Trophoblast cell (in vitro differentiated cells and primary cell): ENCODE data around the gene RNU1-1.
"Not testable (repeated sequence)": the region's sequence is repeated elsewhere in the genome, so short reads cannot be mapped to it uniquely, and the experiment has no call there.

ENCODE experiments used
- DNase-seq, 2 donors: peaks; one replicate each; pipeline ENCODE4 v3.0.0-alpha.2; 2016
- H2AFZ ChIP-seq: 2 replicates; pipeline ENCODE4 v1.6.1; 2013; ENCODE audit warnings: low read length, moderate library complexity, mild to moderate bottlenecking; ENCODE audit not compliant: insufficient read depth, poor library complexity
- H2AK5ac ChIP-seq: 2 replicates; pipeline ENCODE4 v1.6.1; 2013; ENCODE audit warnings: mild to moderate bottlenecking, low read length
- H2BK120ac ChIP-seq: 2 replicates; pipeline ENCODE4 v1.6.1; 2013; ENCODE audit warnings: low read length, mild to moderate bottlenecking, moderate library complexity; ENCODE audit not compliant: insufficient read depth, poor library complexity
- H2BK12ac ChIP-seq: 2 replicates; pipeline ENCODE4 v1.6.1; 2013; ENCODE audit warnings: mild to moderate bottlenecking, low read length, moderate library complexity
- H2BK5ac ChIP-seq: 2 replicates; pipeline ENCODE4 v1.6.1; 2013; ENCODE audit warnings: low read length, low read depth, moderate library complexity, mild to moderate bottlenecking; ENCODE audit not compliant: poor library complexity
- H3K14ac ChIP-seq: 2 replicates; pipeline ENCODE4 v1.6.1; 2013; ENCODE audit warnings: mild to moderate bottlenecking, low read length
- H3K18ac ChIP-seq: 2 replicates; pipeline ENCODE4 v1.6.1; 2013; ENCODE audit warnings: mild to moderate bottlenecking, low read length
- H3K23ac ChIP-seq: 2 replicates; pipeline ENCODE4 v1.6.1; 2013; ENCODE audit warnings: low read length
- H3K27ac ChIP-seq: 2 replicates; pipeline ENCODE4 v1.5.1; 2013; ENCODE audit warnings: low read depth, mild to moderate bottlenecking, inconsistent platforms, low read length, moderate library complexity
- H3K27me3 ChIP-seq: 2 replicates; pipeline ENCODE4 v1.6.1; 2013; ENCODE audit warnings: inconsistent platforms, mild to moderate bottlenecking, low read length, moderate library complexity; ENCODE audit not compliant: insufficient read depth
- H3K36me3 ChIP-seq, 2 experiments: 1 replicate in 1 of 2; 2 replicates in 1 of 2; pipeline ENCODE4 v1.6.1; 2013; ENCODE audit warnings: low read length in 2 of 2, mild to moderate bottlenecking in 2 of 2, moderate library complexity in 1 of 2; ENCODE audit not compliant: insufficient read depth in 2 of 2, control insufficient read depth in 1 of 2
- H3K4ac ChIP-seq: 2 replicates; pipeline ENCODE4 v1.6.1; 2013; ENCODE audit warnings: low read depth, mild to moderate bottlenecking, low read length, moderate library complexity
- H3K4me1 ChIP-seq, 2 experiments: 1 replicate in 1 of 2; 2 replicates in 1 of 2; pipeline ENCODE4 v1.6.1; 2013; ENCODE audit warnings: low read length in 2 of 2, mild to moderate bottlenecking in 2 of 2, moderate library complexity in 1 of 2; ENCODE audit not compliant: insufficient read depth in 2 of 2, control insufficient read depth in 1 of 2
- H3K4me2 ChIP-seq: 2 replicates; pipeline ENCODE4 v1.6.1; 2013; ENCODE audit warnings: inconsistent platforms, mild to moderate bottlenecking, low read length, moderate library complexity
- H3K4me3 ChIP-seq: 2 replicates; pipeline ENCODE4 v1.5.1; 2013; ENCODE audit warnings: mild to moderate bottlenecking, low read depth, low read length, inconsistent platforms
- H3K79me1 ChIP-seq: one replicate; pipeline ENCODE4 v1.6.1; 2013; ENCODE audit warnings: low read length
- H3K79me2 ChIP-seq: 2 replicates; pipeline ENCODE4 v1.6.1; 2013; ENCODE audit warnings: low read length, mild to moderate bottlenecking; ENCODE audit not compliant: control insufficient read depth, insufficient read depth, poor library complexity
- H3K9ac ChIP-seq: 2 replicates; pipeline ENCODE4 v1.6.1; 2013; ENCODE audit warnings: mild to moderate bottlenecking, low read length
- H3K9me3 ChIP-seq: 2 replicates; pipeline ENCODE4 v1.6.1; 2013; ENCODE audit warnings: low read depth, mild to moderate bottlenecking, control low read depth, inconsistent platforms, low read length; ENCODE audit not compliant: insufficient read depth
- H4K12ac ChIP-seq: 2 replicates; pipeline ENCODE4 v1.6.1; 2013; ENCODE audit warnings: low read depth, mild to moderate bottlenecking, low read length, moderate library complexity
- H4K8ac ChIP-seq: 2 replicates; pipeline ENCODE4 v1.6.1; 2013; ENCODE audit warnings: low read depth, mild to moderate bottlenecking, low read length, moderate library complexity
- H4K91ac ChIP-seq: one replicate; pipeline ENCODE4 v1.6.1; 2013; ENCODE audit warnings: low read depth, mild to moderate bottlenecking, low read length, moderate library complexity
- WGBS: extraction: QIAGEN DNeasy Blood & Tissue Kit; methylation state at CpG from one replicate; pipeline ENCODE4 v1.1.7; 2013; ENCODE audit warnings: missing lambda C conversion rate; ENCODE audit not compliant: insufficient read length, insufficient coverage; ENCODE audit errors: extremely low coverage; 5-methylcytosine and 5-hydroxymethylcytosine counted together

RNU1-1 gene

GRCh38 chr1:16511926-16512325 is 2.2 kb downstream of the RNU1-1 start:
- H3K14ac ChIP-seq, H2AFZ ChIP-seq, H3K4me3 ChIP-seq, H3K18ac ChIP-seq, H4K12ac ChIP-seq, H3K9me3 ChIP-seq, H3K27ac ChIP-seq, H3K23ac ChIP-seq, H3K79me1 ChIP-seq, H2AK5ac ChIP-seq, H3K4me1 ChIP-seq, H3K79me2 ChIP-seq, H2BK12ac ChIP-seq, H3K4ac ChIP-seq, H2BK120ac ChIP-seq, H2BK5ac ChIP-seq, H4K91ac ChIP-seq, H3K36me3 ChIP-seq, H3K27me3 ChIP-seq, DNase-seq, H3K4me2 ChIP-seq, H3K9ac ChIP-seq, H4K8ac ChIP-seq: not testable (repeated sequence)
- no CpG with 5 or more reads among the region's 1 CpG for WGBS

DNA sequence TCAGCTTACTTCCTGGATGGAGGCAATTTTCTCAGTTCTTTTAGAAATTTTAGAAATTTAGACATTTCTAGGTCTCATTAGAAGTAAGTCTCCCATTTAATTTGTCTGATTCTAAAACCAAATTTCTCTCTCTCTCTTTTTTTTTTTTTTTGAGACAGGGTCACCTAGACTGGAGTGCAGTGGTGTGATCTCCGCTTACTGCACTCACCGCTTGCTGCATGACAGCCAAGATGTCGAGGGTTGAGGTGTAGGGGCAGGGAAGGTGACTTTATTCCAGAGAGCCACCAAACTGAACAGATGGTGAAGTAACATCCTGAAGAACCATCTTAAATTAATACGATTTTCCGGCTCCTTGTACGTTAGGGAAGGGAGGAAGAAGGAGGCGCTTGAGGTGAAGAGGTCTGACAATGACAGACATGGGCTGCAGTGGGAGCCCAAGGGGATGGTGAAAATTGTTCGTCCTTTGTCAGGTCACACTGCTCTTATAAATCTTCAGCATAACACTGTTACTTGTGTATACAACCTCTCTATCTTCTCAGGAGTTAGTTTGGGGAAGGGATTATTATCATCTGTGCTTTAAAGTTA is 5.1 kb downstream of the RNU1-1 start:
- not testable (repeated sequence) for H2BK120ac ChIP-seq, H3K4me3 ChIP-seq, H2BK12ac ChIP-seq, H3K79me1 ChIP-seq, H2AFZ ChIP-seq, H3K27ac ChIP-seq, H3K4ac ChIP-seq, H3K27me3 ChIP-seq, H2BK5ac ChIP-seq, H3K9ac ChIP-seq, H3K9me3 ChIP-seq, H3K23ac ChIP-seq, DNase-seq, H4K8ac ChIP-seq, H3K14ac ChIP-seq, H4K91ac ChIP-seq, H3K18ac ChIP-seq, H4K12ac ChIP-seq, H3K79me2 ChIP-seq, H3K4me1 ChIP-seq, H3K4me2 ChIP-seq, H3K36me3 ChIP-seq, H2AK5ac ChIP-seq
- no CpG with 5 or more reads among the region's 8 CpGs for WGBS

- H4K91ac ChIP-seq, H2BK12ac ChIP-seq, H3K18ac ChIP-seq, DNase-seq, H4K12ac ChIP-seq, H3K14ac ChIP-seq, H3K36me3 ChIP-seq, H3K23ac ChIP-seq, H3K27ac ChIP-seq, H2BK5ac ChIP-seq, H3K4me3 ChIP-seq, H3K4ac ChIP-seq, H2BK120ac ChIP-seq, H3K79me1 ChIP-seq, H3K79me2 ChIP-seq, H3K9ac ChIP-seq, H2AFZ ChIP-seq, H4K8ac ChIP-seq, H3K4me1 ChIP-seq, H2AK5ac ChIP-seq, H3K4me2 ChIP-seq, H3K9me3 ChIP-seq, H3K27me3 ChIP-seq: not testable (repeated sequence)
- WGBS, result no CpG with 5 or more reads among the region's 15 CpGs
Measured at GRCh38 chr1:16506364-16507136, 7.5 kb downstream of the RNU1-1 start.

- H3K36me3 ChIP-seq, H4K12ac ChIP-seq, H3K4me1 ChIP-seq, H3K4me2 ChIP-seq, H2BK120ac ChIP-seq, H3K79me1 ChIP-seq, H2BK12ac ChIP-seq, H3K9me3 ChIP-seq, H3K79me2 ChIP-seq, H2AK5ac ChIP-seq, H3K23ac ChIP-seq, H3K14ac ChIP-seq, H3K4ac ChIP-seq, H3K4me3 ChIP-seq, H3K18ac ChIP-seq, H3K9ac ChIP-seq, H4K8ac ChIP-seq, H3K27me3 ChIP-seq, H2BK5ac ChIP-seq, H3K27ac ChIP-seq, H4K91ac ChIP-seq, H2AFZ ChIP-seq, DNase-seq: not testable (repeated sequence)
- WGBS, result no CpG with 5 or more reads among the region's 2 CpGs
Measured at GRCh38 chr1:16505870-16506269, 8.2 kb downstream of the RNU1-1 start.
